ENCODE results near the gene FAM180A. TPM values are rescaled to one million over a fixed set of nuclear protein-coding genes. Genes with fewer than 3 reads are reported as not detected.

FAM180A gene
- total and polyA plus RNA-seq, 2 of the 8 experiments (the other 6 are each of a cell fraction or from before 2014, with no cell fraction given) = not detected

- no peak overlapping the region for H2AFZ ChIP-seq (ENCODE audit: low read length)
These were observed 24.1 kb upstream of the FAM180A start for GRCh38 chr7:135772639-135773222.

More at GRCh38 chr7:135772639-135773222, 24.1 kb upstream of the FAM180A start:
- Histone ChIP-seq H2AK5ac (ENCODE audit: low read depth, low read length) (no peak overlapping the region), H3K14ac (ENCODE audit: insufficient read length) (no peak overlapping the region), H3K4ac (replicated peaks; ENCODE audit: insufficient read length, low read depth, low read length) (no peak overlapping the region), H2BK5ac (ENCODE audit: low read depth, low read length) (no peak overlapping the region), H3K9me3 (ENCODE audit: insufficient read depth in 2 of 2, low read depth in 1 of 2, low read length in 1 of 2) (no peaks in the 10 kb centered on the region), H3K18ac (ENCODE audit: extremely low read depth, low read length) (no peak overlapping the region; the same call in 1 of the 2 replicates), H3K23me2 (ENCODE audit: low read depth, low read length) (no peaks in the 10 kb centered on the region), H2BK15ac (ENCODE audit: low read length) (no peak overlapping the region), H3K4me3 (ENCODE audit: extremely low read depth in 1 of 4, insufficient read depth in 2 of 4, low read depth in 3 of 4, low read length in 4 of 4) (no peak overlapping the region), H2BK12ac (ENCODE audit: low read depth, low read length) (no peak overlapping the region), H3K36me3 (ENCODE audit: control insufficient read depth in 2 of 4, insufficient read depth in 4 of 4, low read length in 3 of 4) (no peaks in the 10 kb centered on the region), H2BK20ac (ENCODE audit: low read length) (no peak overlapping the region), H3K79me1 (ENCODE audit: low read depth, low read length) (no peaks in the 10 kb centered on the region), H3K27me3 (replicated peaks in 1 of 4; ENCODE audit: control insufficient read depth in 3 of 4, extremely low read depth in 1 of 4, insufficient read depth in 3 of 4, low read length in 3 of 4) (no peaks in the 10 kb centered on the region), H4K20me1 (replicated peaks in 1 of 2; ENCODE audit: control insufficient read depth in 1 of 2, insufficient read depth in 2 of 2, low read length in 2 of 2) (no peaks in the 10 kb centered on the region), H3K9ac (replicated peaks in 1 of 4; ENCODE audit: extremely low read depth in 1 of 4, low read depth in 3 of 4, low read length in 3 of 4) (no peak overlapping the region), H3K56ac (replicated peaks; ENCODE audit: insufficient read length, low read depth, low read length) (no peak overlapping the region), H3K4me2 (ENCODE audit: insufficient read depth in 1 of 2, low read depth in 2 of 2, low read length in 2 of 2) (no peak overlapping the region), H3K79me2 (ENCODE audit: control insufficient read depth in 1 of 2, insufficient read depth in 2 of 2, low read length in 2 of 2) (no peaks in the 10 kb centered on the region), H4K5ac (ENCODE audit: insufficient read length, low read depth, low read length) (no peak overlapping the region), H4K8ac (ENCODE audit: extremely low read depth, insufficient read depth, low read length) (no peak overlapping the region), H4K91ac (replicated peaks; ENCODE audit: insufficient read length, low read length) (no peak overlapping the region), H3K27ac (ENCODE audit: low read depth, low read length) (no peak overlapping the region), H2BK120ac (replicated peaks; ENCODE audit: low read depth, low read length) (no peak overlapping the region), H3K23ac (ENCODE audit: insufficient read length) (no peak overlapping the region), H3K4me1 (replicated peaks in 1 of 4; ENCODE audit: control insufficient read depth in 3 of 4, insufficient read depth in 4 of 4, low read length in 3 of 4) (peaks cover 0 to 10% (median 0%) of the 10 kb centered on the region in 4 experiments; a peak in 2 of 7 replicates)
- TF ChIP-seq RAD21 (IDR thresholded peaks at IDR 0.05 in 1 of 2, conservative IDR thresholded peaks at IDR 0.05 in 1 of 2; ENCODE audit: low read depth in 2 of 2, low read length in 2 of 2) = peak; percentile 24 to 28; a peak in 2 of 4 replicates
- TF ChIP-seq CBX8 (IDR thresholded peaks at IDR 0.05; ENCODE audit: borderline replicate concordance, low read depth, low read length) = no peak
- 81% methylated on average over 8 of the region's 8 CpGs; no CpG with 5 or more reads in 1 of the 2 experiments for WGBS, 2 experiments (ENCODE audit: extremely low coverage in 1 of 2, insufficient coverage in 1 of 2, insufficient read length in 1 of 2, insufficient replicate concordance in 2 of 2, low coverage in 1 of 2, low lambda C conversion rate in 2 of 2, missing lambda C conversion rate in 1 of 2)
- DNase-seq (ENCODE audit: low read depth in 1 of 2, low spot score in 2 of 2) (no peak), FAIRE-seq (no peak)
- ChIA-PET CTCF (ENCODE audit: partially characterized antibody) (interaction anchor here (0.6 to 5.5 kb wide), 10 partner anchors 10 to 350 kb away, joined by 3 to 26 read pairs (median 4); partner anchors contain the start of gene SLC13A4), POLR2A (ENCODE audit: partially characterized antibody) (interaction anchor here (0.5 kb wide), 1 partner anchor 140 kb away, joined by 3 read pairs; no protein-coding TSS in a partner anchor)
